Activated CD4-positive, alpha-beta T cell treated with anti-CD3 and anti-CD28 coated beads, Interleukin-2, amount 50 U/mL, for 24 hours (primary cell): Measurements from ENCODE around the gene ONECUT3.
"Not testable (repeated sequence)": the region's sequence is repeated elsewhere in the genome, so short reads cannot be mapped to it uniquely, and the experiment has no call there.

Experiments
- DNase-seq, 2 donors: peaks; one replicate each; pipeline ENCODE4 v3.0.0-alpha.2; 2020; ENCODE audit warnings: low read depth in 1 of 2, low spot score in 1 of 2

ONECUT3 gene

DNA sequence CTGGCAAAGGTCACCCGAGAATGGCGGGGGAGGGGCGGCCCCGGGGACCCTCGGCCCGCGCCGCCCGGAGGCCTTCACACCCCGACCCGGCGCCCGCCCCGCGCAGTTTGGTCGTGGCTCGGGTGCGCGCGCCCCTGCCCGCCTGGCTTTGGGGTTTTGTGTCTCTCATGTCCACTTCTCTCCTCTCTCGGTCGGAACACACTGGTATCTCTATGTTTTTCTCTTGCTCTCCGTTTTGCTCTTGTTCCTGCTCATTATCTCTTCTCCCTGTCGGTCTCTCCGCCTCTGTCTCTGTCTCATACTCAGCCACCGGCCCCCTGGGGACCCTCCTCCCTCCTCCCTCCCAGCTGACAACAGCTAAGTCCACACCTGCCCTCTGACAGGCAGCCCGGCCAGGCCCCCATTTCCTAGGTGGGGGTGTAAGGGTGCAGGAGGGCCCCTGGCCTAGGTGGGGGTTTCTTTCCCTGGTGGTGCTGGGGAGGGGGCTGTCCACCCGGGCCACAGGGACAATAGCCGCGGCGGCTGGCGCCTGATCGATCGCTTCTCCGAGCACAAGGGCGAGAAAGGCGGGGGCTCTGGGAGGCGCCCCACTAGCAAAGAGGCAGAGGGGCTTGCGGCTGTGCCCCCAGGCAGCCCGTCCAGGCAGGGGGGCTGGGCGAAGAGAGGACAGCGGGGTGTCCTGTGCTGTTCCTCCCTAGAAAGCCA, 2.3 kb downstream of the ONECUT3 start:
- no peak for DNase-seq

DNA sequence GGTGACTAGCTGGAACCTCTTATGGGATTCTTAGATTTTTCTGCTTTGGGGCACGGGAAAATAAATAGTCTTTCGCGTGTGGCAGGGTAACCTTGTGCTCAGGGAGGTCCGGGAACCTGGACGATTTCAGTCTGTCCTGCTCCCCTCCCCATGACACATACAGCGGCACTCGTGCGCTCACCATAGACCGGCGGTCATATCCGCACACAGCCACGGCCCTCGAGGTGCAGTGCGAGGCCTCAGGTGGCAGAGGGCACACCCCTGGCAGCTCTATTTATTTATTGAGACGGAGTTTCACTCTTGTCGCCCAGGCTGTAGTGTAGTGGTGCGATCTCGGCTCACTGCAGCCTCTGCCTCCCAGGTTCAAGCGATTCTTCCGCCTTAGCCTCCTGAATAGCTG, 3.0 kb downstream of the ONECUT3 start:
- no peak for DNase-seq

DNA sequence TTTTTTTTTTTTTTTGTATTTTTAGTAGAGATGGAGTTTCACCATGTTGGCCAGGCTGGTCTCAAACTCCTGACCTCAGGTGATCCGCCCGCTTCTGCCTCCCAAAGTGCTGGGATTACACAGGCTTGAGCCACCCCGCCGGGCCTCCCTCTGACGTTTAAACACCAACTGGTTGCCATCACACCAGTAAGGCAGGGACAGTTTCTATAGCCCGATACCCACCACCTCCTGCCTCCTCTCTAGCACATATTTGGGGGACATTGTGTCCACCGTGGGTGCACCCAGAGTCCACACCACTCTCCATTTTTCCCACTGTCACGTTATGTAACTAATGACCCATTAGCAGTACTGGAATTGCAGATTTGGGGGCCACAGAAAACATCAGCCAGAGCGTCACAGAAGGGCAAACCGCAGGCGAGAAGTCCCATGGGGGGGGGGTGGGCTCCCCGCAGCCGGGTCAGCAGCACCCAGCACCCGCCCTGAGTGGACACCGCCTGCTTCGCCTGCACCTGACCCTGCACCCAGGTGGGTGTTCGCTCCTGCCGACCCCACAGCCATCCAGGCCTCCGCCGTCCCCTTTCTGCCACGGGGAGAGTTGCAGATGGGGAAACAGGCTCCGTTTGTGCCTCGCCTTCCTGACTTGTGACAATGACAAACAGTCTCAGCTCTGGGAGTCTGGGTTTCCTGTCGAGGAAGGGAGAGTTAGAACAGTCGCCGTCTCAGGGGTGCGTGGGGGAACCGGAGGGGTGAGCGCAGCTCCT, 3.6 kb downstream of the ONECUT3 start:
- DNase-seq = no peak

DNA sequence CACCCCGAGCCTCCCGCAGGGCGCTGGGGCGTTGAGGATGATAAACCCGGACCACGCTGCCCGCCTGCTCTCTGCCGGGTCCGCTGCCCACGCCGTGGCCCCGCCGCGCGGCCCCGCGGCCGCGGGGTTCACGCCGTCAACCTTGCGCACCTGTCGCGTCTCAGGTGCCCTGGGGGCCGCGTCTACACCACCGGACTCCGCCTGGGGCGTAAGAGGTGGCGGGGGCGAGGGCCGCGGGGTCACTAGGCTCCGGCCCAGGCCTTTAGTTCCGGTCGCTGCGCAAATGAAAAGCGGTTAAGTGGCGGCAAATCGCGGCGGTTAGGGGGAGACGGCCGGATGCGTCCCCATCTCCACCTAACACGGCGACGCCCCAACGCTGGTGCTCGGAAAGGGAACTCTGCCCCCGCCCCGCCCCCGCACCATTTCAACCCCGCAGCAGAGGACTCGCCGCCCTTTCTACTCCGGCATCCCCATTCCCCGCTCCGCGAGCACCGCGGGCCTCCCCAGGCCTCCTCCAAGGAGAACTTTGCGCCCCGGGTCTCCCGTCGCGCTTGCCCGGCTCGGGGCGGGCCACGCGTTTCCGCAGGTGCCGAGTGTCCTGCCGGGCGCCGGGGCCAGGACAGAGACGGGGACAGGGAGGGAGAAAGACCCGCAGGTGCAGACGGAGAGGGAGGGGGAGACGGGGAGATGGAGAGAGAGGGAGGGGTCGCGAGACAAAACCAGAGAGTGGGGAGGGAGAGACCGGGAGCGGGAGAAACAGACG, 4.3 kb downstream of the ONECUT3 start:
- no peak for DNase-seq

DNA sequence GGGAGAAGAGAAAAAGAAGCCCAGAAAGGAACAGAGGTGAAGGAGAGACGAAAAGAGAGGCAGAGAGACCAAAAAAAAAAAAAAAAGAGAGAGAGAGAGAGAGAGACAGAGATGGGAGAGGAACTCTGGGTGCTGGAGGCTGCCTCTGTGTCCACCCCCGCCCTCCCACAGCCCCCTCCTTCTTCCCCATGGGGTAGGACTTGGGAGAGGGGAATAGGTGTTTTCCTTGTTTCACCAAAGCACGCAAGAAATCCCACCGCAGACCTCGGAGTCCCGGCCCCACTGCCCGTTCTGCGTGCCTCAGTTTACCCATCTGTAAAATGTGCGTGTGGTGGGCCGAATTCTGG, 4.9 kb downstream of the ONECUT3 start:
- no peak for DNase-seq

DNA sequence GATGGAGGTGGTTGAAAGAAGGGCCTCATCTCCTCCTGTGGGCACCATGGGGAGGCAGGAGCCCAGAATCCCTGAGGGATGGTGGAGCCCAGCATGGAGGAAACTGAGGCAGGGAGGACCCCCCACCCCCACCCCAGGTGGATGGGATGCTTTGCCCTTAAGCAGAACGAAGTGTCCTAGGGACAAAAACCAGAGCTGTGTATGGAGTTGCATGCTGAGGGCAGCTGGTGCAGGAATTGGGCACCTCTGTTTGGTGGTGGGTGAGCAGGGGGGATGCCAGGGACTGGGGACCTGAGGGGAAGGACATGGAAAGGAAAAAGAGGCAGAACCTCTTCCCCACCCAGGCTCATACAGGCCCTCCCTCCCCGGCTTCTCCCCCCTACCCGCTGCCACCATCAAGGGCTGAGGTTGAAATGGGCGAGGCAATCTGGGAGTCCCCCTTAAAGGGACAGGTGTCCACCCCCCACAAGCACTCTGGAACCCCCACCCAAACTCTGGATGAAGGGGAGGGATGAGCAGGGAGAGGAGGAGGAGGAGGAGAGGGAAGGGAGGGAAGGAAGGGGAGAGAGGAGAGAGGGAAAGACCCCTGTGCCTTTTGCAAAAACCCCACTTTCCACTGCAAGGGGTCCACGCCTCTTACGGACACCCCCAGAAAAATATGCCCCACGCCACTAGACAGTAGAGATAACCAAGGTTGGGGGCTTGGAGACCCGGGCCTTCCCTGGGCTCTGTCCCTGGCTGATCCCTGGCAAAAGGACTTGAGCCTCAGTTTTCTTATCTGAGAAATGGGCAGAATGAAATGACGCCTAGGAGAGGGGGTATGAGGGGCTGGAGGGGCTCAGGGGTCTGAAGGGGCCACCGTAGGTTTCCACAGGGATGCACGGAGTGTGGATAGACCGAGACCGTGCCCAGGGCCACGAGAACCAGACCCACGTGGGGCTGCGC, 5.9 kb downstream of the ONECUT3 start:
- DNase-seq = no peak

DNA sequence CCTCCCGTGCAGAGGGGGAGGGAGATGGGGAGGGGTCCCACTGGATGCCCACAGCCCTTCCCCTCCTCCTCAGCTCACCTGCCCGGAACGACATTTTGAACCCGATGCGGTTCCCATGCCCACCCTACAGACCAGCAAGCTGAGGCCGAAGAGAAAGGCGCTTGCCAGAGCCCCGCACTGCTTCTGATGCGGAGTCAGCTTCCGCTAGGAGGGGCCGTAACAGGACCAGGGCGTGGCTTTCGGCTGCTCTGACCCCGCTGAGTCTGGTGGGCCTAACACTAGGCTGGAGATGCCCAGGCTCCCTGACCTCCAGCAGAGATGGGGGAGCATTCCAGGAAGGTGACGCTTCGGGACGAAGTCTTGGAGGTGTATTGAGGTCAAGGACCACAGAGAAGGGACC, 6.7 kb downstream of the ONECUT3 start:
- DNase-seq = no peak

DNA sequence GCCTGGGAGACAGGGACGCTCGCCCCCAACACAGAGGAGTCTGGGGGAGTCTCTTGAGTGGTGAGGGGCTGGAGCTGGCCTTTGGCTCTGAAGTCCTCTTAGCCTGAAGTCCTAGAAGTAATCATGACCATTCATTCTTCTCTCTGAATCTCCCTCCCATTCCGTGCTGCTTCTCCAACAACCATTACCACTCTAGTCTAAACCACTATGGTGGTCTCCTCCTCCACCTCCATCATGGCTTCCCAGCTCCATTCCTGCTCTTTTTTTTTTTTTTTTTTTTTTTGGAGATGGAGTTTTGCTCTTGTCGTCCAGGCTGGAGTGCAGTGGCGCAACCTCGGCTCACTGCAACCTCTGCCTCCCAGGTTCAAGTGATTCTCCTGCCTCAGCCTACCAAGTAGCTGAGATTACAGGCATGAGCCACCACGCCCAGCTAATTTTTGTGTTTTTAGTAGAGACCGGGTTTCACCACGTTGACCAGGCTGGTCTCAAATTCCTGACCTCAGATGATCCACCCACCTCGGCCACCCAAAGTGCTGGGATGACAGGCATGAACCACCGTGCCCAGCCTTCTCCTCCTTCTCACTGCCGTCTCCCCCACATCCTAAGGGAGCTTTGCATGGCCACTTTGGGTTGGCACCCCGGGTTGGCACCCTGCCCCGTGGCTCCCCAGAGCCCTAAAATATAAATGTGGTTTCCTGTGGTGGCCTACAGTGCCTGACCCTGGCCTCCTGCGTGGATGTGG, 7.7 kb downstream of the ONECUT3 start:
- DNase-seq = not testable (repeated sequence)

DNA sequence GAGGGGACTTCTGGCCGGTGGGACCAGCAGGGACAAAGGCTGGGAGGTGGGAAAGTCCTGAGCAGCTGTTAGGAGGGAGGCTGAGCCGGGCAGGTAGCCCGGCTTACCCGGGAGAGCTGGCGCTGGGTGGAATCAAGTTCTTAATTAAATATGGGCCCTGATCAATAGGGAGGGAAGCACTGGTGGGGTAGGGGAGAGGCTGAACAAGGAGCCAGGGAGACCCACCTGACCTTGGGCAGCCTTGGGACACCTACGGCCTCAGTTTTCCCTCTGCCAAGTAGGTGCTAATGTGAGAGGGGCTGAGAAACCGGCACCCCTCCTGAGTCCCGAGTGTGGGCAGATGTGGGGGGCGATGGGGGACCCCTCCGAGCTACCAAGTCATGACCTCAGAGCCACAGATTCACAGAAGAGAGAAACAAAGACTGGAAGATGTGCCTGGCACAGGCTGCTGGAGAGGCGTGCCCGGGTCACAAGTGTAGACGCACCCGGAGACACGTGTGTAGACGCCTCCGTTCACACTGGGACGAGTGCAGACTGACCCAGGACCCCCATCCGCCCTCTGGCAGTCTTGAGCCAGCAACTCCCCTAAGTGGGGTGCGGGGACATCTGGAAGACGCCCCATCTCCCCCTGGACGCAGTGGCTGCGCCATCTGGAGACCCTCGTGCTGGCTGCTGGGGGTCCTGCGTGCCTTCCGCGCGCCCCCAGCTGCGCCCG, 8.4 kb downstream of the ONECUT3 start:
- no peak for DNase-seq

DNA sequence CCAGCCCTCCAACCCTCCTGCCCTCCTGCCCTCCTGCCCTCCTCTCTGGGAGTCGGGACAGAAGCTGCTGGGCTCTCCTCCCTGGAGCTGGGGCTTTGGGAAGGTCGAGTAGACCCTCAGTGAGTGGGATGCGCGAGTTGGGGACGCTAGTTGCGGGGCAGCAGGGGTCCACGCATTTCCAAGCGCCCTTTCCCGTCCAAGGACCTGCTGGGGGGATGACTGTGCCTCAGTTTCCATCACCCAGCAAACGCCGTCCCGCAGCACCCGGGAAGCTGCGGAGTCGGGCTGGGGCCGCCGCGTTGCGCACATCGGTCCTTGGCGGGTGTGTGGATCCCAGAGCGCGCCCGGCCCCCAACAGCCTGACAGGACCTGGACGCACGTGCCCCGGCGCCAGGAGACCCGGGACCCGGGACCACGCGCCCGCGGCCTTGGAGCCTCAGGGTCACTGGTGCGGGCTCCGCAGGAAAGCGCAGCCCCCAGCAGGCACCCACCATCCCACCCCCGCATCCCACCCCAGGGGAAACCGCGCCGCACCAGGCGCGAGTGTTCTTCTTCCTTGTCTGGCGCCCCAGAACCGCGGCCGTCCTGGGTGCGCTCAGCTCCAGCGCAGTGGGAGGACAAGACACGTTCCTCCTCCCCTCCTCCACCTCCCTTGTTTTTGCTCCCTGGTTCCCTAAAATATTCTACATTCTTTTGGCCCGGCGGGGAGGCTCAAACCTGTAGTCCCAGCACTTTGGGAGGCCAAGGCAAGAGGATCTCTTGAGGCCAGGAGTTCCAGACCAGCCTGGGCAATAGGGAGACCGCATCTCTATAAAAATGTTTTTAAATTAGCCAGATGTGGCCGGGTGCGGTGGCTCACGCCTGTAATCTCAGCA, 9.2 kb downstream of the ONECUT3 start:
- DNase-seq = no peak

DNA sequence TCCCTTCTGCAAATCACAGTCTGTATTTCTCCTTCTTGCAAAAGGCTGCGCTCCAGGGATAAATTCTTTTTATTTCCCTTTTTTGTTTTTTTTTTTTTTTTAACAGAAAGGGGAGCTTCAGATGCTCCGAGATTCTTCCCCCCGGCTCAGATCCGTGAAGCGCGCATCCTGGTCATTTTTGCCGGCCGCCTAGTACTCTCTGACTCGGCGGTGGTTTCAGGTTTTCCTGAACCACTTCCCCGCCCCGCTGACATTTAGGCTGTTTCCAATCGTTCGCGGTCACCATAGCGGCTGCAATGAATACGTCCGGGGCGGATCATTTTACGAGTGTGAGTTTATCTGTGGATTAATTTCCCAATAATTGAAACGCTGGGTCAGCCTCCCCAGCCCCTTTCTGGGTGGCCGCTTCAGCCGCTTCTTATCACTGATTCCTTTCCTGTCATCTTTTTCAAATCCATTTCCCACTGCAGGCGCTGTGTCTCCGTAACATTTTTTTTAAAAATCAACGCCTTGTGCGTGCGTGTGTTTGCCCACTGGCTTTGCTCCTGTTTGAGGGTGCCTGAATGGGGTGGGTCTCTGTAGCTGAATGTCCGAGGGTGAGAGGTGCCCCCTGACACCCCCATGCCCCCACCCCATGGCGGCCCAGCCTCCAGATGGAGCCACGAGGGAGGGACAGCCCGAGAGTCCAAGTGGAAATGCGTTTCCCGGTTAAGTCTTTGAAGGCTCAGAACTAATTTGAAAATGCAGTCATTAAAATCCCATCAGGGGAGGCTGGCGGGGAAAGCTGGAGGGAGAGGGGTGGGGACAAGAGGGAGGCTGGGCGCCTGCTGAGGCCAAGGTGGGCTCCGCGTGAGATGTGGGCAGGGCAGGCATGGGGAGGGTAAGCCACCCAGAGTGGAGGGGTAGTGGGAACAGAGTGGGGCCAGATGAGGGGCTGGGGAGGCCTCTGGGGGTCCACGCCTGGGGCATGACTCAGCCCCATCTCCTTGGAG, 10.6 kb downstream of the ONECUT3 start:
- no peak for DNase-seq

DNA sequence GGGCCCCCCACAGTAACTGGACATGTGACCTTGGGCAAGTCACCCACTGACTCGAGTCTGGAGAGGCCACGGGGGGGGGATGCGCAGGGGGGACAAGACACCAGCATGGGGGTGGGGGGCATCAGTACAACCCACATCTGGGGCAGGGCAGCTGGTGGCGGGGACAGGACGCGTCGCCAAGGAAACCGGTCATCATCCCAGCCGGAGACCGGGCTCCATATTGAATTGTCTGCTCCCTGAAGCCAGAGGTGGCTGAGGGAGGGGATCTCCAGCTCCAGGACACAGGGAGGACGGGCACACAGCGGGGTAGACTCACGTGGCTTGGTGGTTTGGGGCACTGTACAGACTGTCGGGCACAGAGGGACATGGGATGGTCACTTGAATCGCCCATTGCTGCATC, 11.4 kb downstream of the ONECUT3 start:
- no peak for DNase-seq

DNA sequence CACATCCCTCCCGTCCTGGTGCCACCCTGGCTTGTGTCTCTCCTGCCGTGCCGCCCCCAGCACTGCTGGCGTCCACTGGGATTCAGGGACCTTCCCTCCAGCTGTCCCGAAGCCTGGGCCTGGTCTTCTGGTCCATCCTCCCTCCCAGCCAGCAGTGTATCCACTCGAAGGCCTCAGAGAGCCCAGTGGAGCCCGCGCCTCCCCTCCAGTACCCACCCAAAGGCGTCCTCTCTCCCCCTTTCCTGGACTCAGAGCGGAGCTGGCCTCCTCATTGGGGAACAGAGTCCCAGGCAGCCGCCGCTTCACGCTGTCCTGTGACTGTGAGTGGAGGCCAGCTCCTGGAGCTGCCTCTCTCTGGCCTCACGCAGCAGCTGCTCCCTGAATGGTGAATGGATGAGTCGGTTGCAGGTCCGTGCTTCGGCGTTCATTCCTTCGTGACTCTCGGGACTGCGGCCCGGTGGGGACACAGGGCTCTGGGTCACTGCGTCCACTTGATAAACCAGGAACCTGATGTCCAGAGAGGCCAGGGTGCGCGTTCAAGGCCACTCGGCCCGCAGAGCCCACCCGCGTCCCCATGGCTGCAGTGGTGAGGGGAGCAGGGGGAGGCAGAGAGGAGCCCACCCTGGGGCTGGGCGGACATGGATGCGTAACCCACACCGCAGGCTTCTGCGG, 12.1 kb downstream of the ONECUT3 start:
- DNase-seq = no peak

DNA sequence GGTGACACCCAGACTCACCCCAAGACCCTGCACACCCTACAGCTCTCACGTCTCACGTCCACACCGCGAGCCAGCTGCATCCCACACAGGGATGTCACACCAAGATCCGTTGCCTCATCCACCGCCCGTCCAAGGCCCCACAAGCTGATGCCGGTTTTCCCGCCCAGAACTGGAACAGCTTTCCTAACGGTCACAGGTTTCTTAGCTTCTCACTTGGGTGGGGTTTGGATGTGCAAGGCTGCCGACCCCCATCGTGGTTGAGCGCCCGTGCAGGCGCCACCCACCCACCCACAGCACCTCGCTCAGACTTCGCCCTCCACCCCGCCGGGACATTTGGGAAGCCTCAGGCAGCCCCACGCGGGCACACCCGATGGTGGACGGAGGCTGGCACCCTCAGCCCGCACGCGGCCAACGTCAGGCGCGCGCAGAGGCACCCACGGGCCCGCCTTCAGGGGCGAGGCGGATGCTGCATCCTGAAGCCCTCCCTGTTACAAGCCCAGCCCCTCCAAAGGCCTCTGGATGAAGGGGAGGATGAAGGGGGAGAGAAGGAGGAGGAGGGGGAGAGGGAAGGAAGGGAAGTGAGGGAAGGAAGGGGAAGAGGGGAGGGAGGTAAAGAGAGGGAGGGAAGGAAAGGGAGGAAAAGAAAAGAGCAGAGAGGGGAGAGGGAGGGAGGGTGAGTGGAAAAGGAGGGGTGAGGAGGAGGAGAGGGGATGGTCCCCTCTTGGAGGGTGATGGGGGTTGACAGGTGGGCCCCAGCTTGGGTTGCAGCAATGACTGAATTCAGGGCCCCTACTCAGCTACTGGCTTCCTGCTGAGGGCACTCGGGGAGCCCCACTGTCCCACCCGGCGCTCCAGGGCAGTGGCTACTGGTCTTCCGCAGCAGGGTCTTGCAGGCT, 12.8 kb downstream of the ONECUT3 start:
- no peak for DNase-seq

DNA sequence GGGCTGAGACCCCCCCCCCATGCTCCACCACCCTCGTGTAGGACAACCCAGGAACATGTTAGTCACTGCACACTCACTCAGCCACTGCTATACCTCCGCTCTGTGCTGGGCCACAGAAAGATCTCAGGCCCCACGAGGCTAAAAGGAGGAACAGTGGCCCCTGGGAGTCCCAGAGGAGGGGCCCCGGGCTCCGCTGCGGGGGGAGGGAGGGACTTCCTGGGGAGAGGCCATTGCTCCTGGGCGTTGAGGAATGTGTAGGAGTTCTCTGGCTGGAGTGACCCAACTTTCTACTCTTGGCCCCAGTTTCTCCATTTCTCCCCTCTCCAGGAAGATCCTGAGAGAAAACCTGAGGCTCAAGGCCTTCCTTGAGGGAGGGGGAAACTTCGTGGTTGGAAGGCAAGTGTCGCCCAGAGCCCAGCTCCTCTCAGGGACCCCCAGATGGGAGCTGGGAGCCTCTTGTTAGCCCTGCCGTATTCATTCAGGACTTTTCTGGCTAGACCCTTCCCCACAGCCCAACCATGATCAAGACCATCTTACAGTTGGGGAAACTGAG, 13.6 kb downstream of the ONECUT3 start:
- no peak for DNase-seq

DNA sequence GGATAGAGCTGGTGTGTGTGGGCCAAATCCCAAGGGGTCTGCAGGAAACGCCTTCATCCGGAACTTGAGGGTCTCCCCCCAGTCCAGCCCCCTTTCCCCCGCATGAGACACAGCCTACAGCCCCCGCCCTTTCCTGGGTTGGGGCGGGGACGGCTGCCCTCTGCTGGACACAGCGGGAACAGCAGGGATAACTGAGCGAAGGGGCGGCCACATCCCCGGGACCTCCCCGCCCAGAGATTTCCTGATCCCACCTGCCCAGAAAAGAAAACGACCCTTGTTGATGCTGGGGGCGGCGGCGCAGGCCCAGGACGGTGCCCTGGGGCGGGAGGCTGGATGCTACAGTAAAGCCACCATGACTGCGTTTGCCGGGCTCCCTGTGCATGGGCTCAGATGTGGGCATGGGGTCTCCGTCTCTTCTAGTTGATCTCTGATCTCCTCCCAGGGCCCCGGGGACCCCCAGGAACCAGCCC, 14.2 kb downstream of the ONECUT3 start:
- DNase-seq = peak; percentile 30 to 49
